Measurements from ENCODE around the gene GRIK4. TPM values are rescaled to one million over a fixed set of nuclear protein-coding genes. Genes with fewer than 3 reads are reported as not detected.

The GRIK4 gene
- polyA plus RNA-seq, 1 donor from 2014 or later = 3.4 TPM

GRCh38 chr11:120597250-120598215, 86.0 kb downstream of the GRIK4 start:
- Histone ChIP-seq H3K27ac (ENCODE audit: low read length) (peak overlapping the region; percentile 59), H3K4me2 (ENCODE audit: low read length) (peak overlapping the region; percentile 33)

More at GRCh38 chr11:120597250-120598215, 86.0 kb downstream of the GRIK4 start:
- TF ChIP-seq CTCF (IDR thresholded peaks at IDR 0.05; ENCODE audit: poor library complexity, severe bottlenecking) (no peak), SMC3 (conservative IDR thresholded peaks at IDR 0.05; ENCODE audit: poor library complexity) (no peak), TAF1 (IDR thresholded peaks at IDR 0.05; ENCODE audit: low read depth) (no peak), EP300 (conservative IDR thresholded peaks at IDR 0.05; ENCODE audit: poor library complexity, severe bottlenecking) (no peak), MXI1 (conservative IDR thresholded peaks at IDR 0.05; ENCODE audit: poor library complexity, severe bottlenecking) (no peak), REST (IDR thresholded peaks at IDR 0.05; ENCODE audit: borderline replicate concordance) (no peak), POLR2AphosphoS5 (IDR thresholded peaks at IDR 0.05) (no peak), EZH2 (IDR thresholded peaks at IDR 0.05; ENCODE audit: borderline replicate concordance, insufficient read depth, low read length, poor library complexity, severe bottlenecking) (no peak), RAD21 (conservative IDR thresholded peaks at IDR 0.05) (no peak)
- Histone ChIP-seq H3K9me2 (ENCODE audit: insufficient read depth, low read length) (no peaks in the 10 kb centered on the region), H4K20me1 (ENCODE audit: insufficient read depth) (no peaks in the 10 kb centered on the region), H3K36me3 (ENCODE audit: insufficient read depth, low read length) (no peaks in the 10 kb centered on the region), H3K4me3 (ENCODE audit: low read length) (peak overlapping the region; percentile 53), H3K27me3 (ENCODE audit: insufficient read depth, low read depth, low read length) (no peaks in the 10 kb centered on the region), H2AFZ (ENCODE audit: low read depth, low read length) (no peak overlapping the region), H3K9me3 (ENCODE audit: low read length) (no peaks in the 10 kb centered on the region), H3K9ac (ENCODE audit: low read length) (peak overlapping the region; percentile 51), H3K79me2 (replicated peaks; ENCODE audit: insufficient read depth, low read length) (no peaks in the 10 kb centered on the region), H3F3A (ENCODE audit: insufficient read depth, low read length, poor library complexity, severe bottlenecking) (no peaks in the 10 kb centered on the region)

Measured in neural cell (in vitro differentiated cells).